ENCODE data around the gene MROH7. TPM values are rescaled to one million over a fixed set of nuclear protein-coding genes. Genes with fewer than 3 reads are reported as not detected.

MROH7 gene
- total RNA-seq, 1 donor from 2014 or later, result 0.19 TPM

GRCh38 chr1:54597455-54598030, 44.0 kb upstream of the MROH7 start:
- Mint-ChIP-seq H3K36me3 (no peaks in the 10 kb centered on the region), H3K4me1 (ENCODE audit: unreplicated experiment) (no peaks in the 10 kb centered on the region), H3K4me3 (no peak overlapping the region), H3K27me3 (no peaks in the 10 kb centered on the region), H3K9me3 (no peaks in the 10 kb centered on the region), H3K27ac (no peak overlapping the region)
- DNase-seq (ENCODE audit: extremely low spot score, unreplicated experiment), result no peak
- TF ChIP-seq CTCF (conservative IDR thresholded peaks at IDR 0.05), result no peak

DNA sequence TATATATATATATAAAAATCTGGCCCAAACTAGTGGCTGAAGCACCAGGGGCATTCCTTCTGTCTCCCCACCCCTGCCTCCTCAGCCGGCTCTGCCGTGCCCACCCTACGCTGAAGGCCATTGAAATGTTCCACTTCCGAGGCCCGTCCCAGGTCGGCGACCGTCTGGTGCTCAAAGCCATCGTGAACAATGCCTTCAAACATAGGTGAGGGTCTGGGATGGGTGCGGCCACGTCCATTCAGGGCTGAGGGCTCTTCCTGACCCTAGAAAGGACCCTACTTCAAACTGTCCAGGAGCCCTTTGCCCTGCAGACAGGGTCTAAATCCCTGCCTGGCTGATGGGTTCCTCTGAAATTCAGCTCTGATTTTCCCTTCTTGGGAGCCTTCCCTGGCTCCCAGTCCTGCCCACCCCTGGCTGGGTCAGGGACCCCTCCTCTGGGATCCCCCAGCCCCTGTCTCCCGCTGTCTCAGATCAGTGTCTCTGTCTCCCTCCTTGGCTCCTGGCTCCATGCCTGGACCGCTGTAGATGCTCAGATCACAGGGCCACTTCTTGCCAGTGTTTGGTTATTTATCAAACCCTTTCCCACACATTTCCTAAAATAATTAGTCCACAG, 42.3 kb upstream of the MROH7 start:
- H3K27me3 Mint-ChIP-seq, result no peaks in the 10 kb centered on the region
- TF ChIP-seq CTCF (conservative IDR thresholded peaks at IDR 0.05), result no peak
- H3K9me3 Mint-ChIP-seq, result no peaks in the 10 kb centered on the region
- H3K4me1 Mint-ChIP-seq (ENCODE audit: unreplicated experiment), result no peaks in the 10 kb centered on the region
- H3K36me3 Mint-ChIP-seq, result no peaks in the 10 kb centered on the region
- no peak for DNase-seq (ENCODE audit: extremely low spot score, unreplicated experiment)
- no peak overlapping the region for H3K4me3 Mint-ChIP-seq
- H3K27ac Mint-ChIP-seq, result no peak overlapping the region

GRCh38 chr1:54600947-54601721, 40.5 kb upstream of the MROH7 start:
- no peaks in the 10 kb centered on the region for H3K27me3 Mint-ChIP-seq
- no peak for TF ChIP-seq CTCF (conservative IDR thresholded peaks at IDR 0.05)
- H3K36me3 Mint-ChIP-seq, result no peaks in the 10 kb centered on the region
- H3K27ac Mint-ChIP-seq, result no peak overlapping the region
- DNase-seq (ENCODE audit: extremely low spot score, unreplicated experiment), result no peak
- no peak overlapping the region for H3K4me3 Mint-ChIP-seq
- no peaks in the 10 kb centered on the region for H3K9me3 Mint-ChIP-seq
- H3K4me1 Mint-ChIP-seq (ENCODE audit: unreplicated experiment), result no peaks in the 10 kb centered on the region

- Mint-ChIP-seq H3K36me3 (no peaks in the 10 kb centered on the region), H3K27me3 (no peaks in the 10 kb centered on the region), H3K27ac (no peak overlapping the region), H3K4me1 (ENCODE audit: unreplicated experiment) (no peaks in the 10 kb centered on the region), H3K4me3 (no peak overlapping the region), H3K9me3 (no peaks in the 10 kb centered on the region)
- DNase-seq (ENCODE audit: extremely low spot score, unreplicated experiment), result no peak
- no peak for TF ChIP-seq CTCF (conservative IDR thresholded peaks at IDR 0.05)
These were observed 39.9 kb upstream of the MROH7 start for GRCh38 chr1:54601730-54602129.

- no peak overlapping the region for H3K4me3 Mint-ChIP-seq
- DNase-seq (ENCODE audit: extremely low spot score, unreplicated experiment), result no peak
- no peaks in the 10 kb centered on the region for H3K36me3 Mint-ChIP-seq
- H3K27me3 Mint-ChIP-seq, result no peaks in the 10 kb centered on the region
- TF ChIP-seq CTCF (conservative IDR thresholded peaks at IDR 0.05), result no peak
- no peaks in the 10 kb centered on the region for H3K9me3 Mint-ChIP-seq
- no peaks in the 10 kb centered on the region for H3K4me1 Mint-ChIP-seq (ENCODE audit: unreplicated experiment)
- no peak overlapping the region for H3K27ac Mint-ChIP-seq
These were observed 39.0 kb upstream of the MROH7 start for GRCh38 chr1:54602554-54602953.

Data from type B pancreatic cell (in vitro differentiated cells).